Hepatocyte (in vitro differentiated cells): Measurements from ENCODE around the gene RGS6.

Source experiments
- EZH2 ChIP-seq: fragments of 200-600 bp; sonication (generic); IDR thresholded peaks from 2 replicates; pipeline ENCODE4 v1.6.1; 2016; ENCODE audit warnings: antibody characterized with exemption, mild to moderate bottlenecking, borderline replicate concordance
- EZH2phosphoT487 ChIP-seq: fragments of 200-600 bp; sonication (generic); IDR thresholded peaks from one replicate; pipeline ENCODE4 v1.6.1; 2018; ENCODE audit warnings: antibody characterized with exemption, mild to moderate bottlenecking, low read depth, moderate library complexity; ENCODE audit not compliant: unreplicated experiment, severe bottlenecking
- TF ChIP-seq, protein P1 (sequence below): fragments of 200-600 bp; sonication (generic); IDR thresholded peaks from 2 replicates; pipeline ENCODE4 v1.5.1; 2016; ENCODE audit warnings: antibody characterized with exemption, mild to moderate bottlenecking; ENCODE audit not compliant: poor library complexity

DNA sequence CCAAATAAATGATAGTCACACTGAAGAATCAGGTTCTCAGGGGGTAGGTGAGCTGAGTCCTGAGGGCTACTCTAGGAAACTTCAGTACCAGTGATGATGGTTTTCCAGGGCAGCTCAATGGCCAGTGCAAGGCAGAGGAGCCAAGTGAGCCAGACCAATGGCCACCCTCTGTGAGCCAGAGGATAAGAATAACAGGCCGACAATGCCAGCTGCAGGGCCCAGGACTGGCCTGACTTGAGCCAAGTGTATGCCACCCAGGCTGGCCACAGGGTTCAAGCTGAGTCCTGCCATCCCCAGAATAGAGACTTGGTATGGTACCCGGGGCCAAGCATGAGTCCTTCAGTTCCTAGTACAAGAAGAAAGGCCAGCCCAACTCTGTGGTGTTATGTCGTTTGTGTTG is 606.2 kb downstream of the RGS6 start:
- TF ChIP-seq, protein P1, sequence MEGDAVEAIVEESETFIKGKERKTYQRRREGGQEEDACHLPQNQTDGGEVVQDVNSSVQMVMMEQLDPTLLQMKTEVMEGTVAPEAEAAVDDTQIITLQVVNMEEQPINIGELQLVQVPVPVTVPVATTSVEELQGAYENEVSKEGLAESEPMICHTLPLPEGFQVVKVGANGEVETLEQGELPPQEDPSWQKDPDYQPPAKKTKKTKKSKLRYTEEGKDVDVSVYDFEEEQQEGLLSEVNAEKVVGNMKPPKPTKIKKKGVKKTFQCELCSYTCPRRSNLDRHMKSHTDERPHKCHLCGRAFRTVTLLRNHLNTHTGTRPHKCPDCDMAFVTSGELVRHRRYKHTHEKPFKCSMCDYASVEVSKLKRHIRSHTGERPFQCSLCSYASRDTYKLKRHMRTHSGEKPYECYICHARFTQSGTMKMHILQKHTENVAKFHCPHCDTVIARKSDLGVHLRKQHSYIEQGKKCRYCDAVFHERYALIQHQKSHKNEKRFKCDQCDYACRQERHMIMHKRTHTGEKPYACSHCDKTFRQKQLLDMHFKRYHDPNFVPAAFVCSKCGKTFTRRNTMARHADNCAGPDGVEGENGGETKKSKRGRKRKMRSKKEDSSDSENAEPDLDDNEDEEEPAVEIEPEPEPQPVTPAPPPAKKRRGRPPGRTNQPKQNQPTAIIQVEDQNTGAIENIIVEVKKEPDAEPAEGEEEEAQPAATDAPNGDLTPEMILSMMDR, result no peak
- TF ChIP-seq EZH2phosphoT487, result no peak
- TF ChIP-seq EZH2, result no peak
